ENCODE data around the gene KSR1.
"Not testable (repeated sequence)": the region's sequence is repeated elsewhere in the genome, so short reads cannot be mapped to it uniquely, and the experiment has no call there.

KSR1 gene

GRCh38 chr17:27494192-27495091, 38.2 kb downstream of the KSR1 start:
- no peak for DNase-seq (ENCODE audit: low read depth)

- DNase-seq (ENCODE audit: low read depth), result no peak
Observed at GRCh38 chr17:27495460-27495859, 39.2 kb downstream of the KSR1 start.

DNA sequence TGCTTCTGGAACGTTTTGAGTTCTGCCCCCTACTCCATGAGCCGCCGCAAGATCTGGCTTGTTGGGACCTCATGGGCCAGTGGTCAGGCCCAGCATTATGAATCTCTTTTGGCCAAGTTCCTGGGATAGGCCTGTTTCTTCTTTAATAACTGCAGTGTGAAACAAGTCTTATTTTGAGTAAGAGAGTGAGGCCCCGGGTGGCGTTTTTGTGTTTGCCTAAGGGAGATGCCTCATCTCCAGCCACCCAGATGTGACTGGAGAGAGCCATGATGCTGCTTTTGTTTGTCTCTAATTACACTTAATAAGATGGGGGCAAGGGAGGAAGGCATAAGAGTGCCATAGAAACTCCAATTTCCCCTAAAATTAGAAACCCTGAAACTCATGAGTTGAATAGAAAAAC, 39.8 kb downstream of the KSR1 start:
- DNase-seq (ENCODE audit: low read depth), result no peak

DNA sequence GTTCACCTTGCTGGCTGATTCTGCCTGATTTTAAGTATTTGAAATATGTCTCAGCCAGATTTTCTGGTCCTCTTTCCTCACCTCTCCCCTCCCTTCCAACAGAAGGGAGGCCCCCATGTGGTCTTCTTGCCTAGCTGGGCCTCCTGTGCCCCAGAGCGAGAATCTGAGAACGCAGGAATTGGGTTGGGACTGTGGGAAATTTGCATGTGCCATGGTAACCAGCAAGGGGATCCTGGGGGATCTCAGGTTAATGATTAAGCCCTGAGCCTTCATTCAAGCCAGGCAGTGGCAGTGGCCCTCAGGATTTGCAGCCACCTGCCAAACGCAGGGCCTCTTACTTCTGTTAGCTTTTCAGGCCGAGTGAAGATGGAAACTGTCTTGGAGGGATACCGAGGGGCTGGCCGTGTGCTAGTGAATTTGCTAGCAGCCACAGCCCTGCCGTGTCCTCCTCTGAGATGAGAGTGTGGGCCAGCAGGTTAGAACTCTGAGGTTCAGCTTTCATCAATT, 40.2 kb downstream of the KSR1 start:
- DNase-seq (ENCODE audit: low read depth), result no peak

DNA sequence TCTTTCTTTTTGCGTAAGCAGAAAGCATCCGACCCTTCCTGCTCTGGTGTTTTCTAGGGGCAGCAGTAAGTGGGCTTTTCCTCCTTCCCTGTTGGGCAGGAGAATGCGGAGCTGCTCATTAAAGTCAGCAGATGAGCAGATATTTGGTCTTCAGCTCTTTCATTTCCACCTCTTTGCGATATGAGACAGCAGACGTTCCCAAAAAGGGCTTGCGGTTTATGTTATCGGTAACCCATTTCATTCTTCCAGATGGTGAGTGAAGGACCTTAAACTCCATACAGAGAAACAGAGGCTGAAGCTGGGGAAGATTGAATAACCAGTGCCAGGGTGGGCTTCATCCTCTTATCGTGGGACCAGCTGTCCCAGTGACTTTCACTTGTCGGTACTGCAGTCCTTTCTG, 40.7 kb downstream of the KSR1 start:
- no peak for DNase-seq (ENCODE audit: low read depth)

DNA sequence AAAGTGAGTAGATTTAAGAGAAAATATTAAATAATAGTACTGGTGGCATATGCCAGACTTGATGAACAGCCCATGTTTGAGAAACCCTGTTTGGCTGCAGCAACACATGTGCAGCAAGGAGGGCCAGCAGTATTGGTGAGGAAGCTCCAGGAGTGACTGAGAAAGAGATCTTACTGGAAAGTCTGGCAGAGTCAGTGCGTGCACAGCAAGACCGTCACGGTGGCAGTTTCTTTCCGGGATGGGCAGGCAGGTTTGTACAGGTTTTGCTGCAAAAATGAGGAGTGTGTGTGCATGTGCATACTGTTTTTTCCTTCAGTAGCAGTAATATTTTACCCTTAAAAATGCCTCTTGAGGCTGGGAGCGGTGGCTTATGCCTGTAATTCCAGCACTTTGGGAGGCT, 41.4 kb downstream of the KSR1 start:
- DNase-seq (ENCODE audit: low read depth), result no peak

DNA sequence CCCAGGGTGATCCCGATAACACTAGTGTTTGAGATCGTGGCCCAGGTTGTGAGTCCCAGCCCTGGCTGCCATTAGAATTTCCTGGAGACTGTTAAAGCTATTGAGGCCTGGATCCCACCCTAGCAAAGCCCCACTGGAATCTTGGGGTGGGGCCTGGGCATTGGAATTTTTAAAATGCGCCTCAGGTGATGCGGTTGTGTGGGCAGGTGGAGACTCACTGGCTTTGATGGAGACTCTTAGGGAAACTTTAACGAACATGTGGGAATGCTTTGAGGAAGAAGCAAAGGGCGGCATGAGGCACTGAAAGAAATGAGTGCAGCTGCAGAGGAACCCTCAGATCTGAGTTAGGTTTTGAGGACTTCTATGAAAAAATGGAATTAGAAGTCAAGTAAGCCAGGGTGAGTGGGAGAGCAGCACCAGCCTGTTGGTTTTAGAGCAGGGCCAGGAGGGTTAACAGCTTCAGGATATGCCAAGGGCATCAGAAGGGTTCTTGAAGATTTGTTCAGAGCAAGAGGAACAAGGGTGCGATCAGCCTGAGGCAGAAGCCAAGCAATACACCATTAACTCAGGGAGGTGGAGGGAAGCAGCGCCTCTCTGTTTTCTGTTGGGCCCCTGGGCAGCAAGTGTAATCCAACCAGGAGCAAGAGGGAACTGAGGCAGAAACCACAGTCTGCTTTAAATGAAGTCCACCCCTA, 42.5 kb downstream of the KSR1 start:
- DNase-seq (ENCODE audit: low read depth), result no peak

DNA sequence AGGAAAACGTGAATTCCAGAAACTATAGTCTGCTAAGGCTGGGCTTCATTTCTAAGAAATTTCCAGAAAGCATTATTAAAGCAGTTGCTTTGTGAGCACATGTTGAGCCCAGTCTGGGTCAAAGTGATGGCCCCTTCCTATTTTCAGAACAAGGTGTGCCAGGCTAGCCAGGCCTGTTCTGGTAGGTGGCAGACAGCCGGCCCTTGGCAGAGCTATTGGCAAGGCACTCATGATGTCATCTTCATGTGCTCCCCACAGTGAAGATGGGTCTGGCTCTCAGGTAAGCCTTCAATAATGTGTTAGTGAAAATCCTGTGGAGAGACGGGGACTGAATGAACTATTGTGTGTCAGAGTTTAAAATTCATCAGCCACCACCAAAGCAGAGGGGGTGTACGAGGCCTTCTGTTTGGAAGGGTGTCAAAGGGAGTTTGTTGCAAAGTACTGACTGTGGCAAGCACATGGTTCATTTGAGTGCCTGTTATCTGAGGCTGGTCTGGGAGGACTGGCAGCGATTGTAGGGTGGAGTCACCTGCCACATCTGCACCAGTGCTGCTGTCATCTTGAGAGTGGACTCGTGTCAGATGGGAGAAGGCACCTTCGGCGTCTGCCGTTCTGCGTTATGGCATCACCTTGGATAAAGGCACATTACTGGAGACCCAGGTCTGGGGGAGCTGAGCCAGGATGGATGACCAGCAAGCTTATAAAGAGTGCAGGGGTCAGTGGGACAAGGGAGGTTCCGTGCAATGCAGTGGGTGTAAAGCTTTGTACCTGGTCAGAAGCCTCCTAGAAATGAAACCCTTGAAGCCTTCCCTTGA, 43.4 kb downstream of the KSR1 start:
- DNase-seq (ENCODE audit: low read depth), result no peak

GRCh38 chr17:27501338-27501737, 45.1 kb downstream of the KSR1 start:
- not testable (repeated sequence) for DNase-seq (ENCODE audit: low read depth)

- no peak for DNase-seq (ENCODE audit: low read depth)
Observed at GRCh38 chr17:27502526-27503324, 46.5 kb downstream of the KSR1 start.

DNA sequence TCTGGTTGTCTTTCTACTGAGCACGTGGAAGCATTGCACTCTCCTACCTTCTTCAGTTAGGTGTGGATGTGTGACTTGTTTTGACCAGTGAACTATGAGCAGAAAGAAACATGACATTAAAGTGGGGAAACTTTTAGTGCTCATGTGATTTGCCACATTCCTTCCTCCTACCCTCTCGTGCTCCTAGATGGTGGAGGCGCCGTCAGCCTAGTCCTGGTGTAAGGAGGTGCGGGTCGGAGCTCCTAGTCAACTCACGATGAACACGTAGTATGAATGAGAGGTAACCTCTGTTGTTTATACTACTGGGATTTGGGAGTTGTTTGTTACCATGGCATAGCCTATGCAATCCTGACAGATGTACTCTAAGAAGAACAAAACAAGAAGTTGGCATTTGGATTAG, 47.4 kb downstream of the KSR1 start:
- no peak for DNase-seq (ENCODE audit: low read depth)

- DNase-seq (ENCODE audit: low read depth), result no peak
Observed at GRCh38 chr17:27504188-27504995, 48.1 kb downstream of the KSR1 start.

DNA sequence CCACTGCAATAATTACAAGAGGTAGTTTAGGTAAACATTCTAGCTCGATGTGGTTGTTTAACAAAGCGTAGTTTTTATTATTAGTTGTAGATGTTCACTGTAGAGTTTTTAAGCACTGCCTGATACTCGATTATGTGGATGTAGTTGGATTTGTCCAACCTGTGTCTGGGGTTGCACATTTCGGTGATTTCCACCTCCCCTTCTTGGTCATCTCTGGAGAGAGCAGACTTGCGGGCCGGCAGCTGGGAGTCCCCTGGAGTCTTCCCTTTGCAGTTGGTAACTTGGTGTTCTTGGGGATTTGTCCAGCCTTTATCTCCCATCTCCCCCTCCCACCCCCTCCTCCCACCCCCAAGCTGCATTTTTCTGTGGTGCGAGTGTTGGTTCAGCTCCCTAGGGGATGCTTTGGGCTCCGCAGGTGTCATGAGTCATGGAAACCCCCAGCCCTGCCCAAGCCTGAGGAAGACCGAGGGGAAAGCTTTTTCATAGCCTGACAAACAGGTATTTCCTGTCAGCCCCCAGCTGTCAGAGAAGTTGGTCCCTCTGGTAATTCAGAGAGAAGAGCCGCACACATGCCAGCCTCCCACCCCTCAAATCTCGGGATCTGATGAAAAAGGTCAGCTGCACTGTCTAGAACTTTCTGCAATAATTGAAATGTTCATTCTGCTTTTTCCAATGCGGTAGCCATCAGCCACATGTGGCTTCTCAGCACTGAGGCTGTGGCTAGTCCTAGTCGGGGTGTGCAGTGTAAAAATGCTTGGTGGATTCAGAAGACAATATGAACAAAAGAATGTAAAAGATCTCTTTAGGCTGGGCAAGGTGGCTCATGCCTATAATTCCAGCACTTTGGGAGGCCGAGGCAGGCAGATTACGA, 50.3 kb downstream of the KSR1 start:
- no peak for DNase-seq (ENCODE audit: low read depth)

GRCh38 chr17:27511168-27511883, 55.1 kb downstream of the KSR1 start:
- DNase-seq (ENCODE audit: low read depth), result no peak

GRCh38 chr17:27512031-27512430, 55.8 kb downstream of the KSR1 start:
- no peak for DNase-seq (ENCODE audit: low read depth)

GRCh38 chr17:27512511-27513346, 56.5 kb downstream of the KSR1 start:
- no peak for DNase-seq (ENCODE audit: low read depth)

DNA sequence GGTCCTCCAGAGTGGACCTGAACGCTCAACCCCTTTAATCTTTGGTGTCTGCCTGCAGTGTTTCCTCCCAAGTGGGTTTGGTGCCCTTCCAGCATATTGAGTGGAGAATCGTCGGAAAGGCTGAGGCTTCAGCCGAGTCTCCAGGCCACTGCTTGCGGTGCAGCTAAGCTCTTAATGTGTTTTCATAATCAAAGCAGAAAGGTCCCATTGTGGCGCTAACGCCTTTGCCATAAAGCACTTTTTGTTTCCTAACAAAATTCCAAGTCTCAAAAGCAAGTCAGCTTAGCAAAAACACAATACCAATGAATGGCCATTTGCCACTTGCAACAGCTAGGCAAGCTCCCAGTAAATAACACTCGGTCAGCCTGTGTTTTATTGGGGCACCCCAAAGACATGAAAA, 57.6 kb downstream of the KSR1 start:
- no peak for DNase-seq (ENCODE audit: low read depth)
